NB4 (cell line): ENCODE data around the gene ZNF628.

Experiments
- MAX ChIP-seq: IDR thresholded peaks from 2 replicates; pipeline ENCODE4 v1.6.1; 2011; ENCODE audit warnings: low read depth, low read length
- MYC ChIP-seq: IDR thresholded peaks from 2 replicates; pipeline ENCODE4 v1.6.1; 2011; ENCODE audit warnings: low read depth, low read length
- POLR2A ChIP-seq: IDR thresholded peaks from 2 replicates; pipeline ENCODE4 v1.6.1; 2011; ENCODE audit warnings: mild to moderate bottlenecking; ENCODE audit not compliant: insufficient read length; ENCODE audit errors: extremely low read depth
- TF ChIP-seq, protein P1 (sequence below): IDR thresholded peaks from one replicate; pipeline ENCODE4 v1.5.1; 2012; ENCODE audit warnings: low read depth, low read length

DNA sequence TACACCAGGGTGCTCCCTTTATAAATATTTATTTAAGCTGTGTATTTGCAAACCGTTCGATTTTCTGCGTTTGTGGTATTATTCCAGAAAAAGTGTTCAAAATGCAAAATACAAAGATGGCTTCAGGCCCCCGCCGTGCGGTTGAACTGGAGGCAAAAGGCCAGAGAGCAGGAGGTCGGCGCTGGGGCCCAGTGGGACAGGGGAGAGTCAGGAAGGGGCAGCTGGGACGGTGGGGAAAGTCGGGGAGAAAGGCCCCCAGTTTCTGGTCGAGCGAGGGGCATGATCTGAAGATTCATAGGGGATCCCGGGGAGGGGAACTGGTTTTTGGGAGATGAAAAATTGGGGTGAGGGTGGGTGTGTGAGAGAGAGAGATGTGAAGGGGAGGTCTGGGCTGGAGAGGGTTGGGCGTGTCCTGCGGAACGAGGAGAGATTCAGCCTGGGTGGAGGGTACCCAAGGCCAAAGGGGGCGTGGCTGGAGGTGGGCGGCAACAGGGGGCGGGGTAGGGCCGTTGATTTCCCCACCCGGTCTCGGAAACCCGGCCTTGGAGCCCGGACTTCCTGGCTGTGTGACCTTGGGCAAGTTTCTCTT is 15.7 kb upstream of the ZNF628 start:
- TF ChIP-seq, protein P1, sequence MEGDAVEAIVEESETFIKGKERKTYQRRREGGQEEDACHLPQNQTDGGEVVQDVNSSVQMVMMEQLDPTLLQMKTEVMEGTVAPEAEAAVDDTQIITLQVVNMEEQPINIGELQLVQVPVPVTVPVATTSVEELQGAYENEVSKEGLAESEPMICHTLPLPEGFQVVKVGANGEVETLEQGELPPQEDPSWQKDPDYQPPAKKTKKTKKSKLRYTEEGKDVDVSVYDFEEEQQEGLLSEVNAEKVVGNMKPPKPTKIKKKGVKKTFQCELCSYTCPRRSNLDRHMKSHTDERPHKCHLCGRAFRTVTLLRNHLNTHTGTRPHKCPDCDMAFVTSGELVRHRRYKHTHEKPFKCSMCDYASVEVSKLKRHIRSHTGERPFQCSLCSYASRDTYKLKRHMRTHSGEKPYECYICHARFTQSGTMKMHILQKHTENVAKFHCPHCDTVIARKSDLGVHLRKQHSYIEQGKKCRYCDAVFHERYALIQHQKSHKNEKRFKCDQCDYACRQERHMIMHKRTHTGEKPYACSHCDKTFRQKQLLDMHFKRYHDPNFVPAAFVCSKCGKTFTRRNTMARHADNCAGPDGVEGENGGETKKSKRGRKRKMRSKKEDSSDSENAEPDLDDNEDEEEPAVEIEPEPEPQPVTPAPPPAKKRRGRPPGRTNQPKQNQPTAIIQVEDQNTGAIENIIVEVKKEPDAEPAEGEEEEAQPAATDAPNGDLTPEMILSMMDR: no peak
- TF ChIP-seq MAX: no peak
- TF ChIP-seq POLR2A: no peak
- no peak for TF ChIP-seq MYC
